ENCODE measurements around the gene CSTPP1. TPM values are rescaled to one million over a fixed set of nuclear protein-coding genes. Genes with fewer than 3 reads are reported as not detected.
A peak's percentile ranks its signal among the peaks of the same experiment; 100 is the strongest.

The CSTPP1 gene
- total and polyA plus RNA-seq, 2 of the 4 experiments (the other 2 are of a cell fraction), result 22.0 to 35.7 TPM

DNA sequence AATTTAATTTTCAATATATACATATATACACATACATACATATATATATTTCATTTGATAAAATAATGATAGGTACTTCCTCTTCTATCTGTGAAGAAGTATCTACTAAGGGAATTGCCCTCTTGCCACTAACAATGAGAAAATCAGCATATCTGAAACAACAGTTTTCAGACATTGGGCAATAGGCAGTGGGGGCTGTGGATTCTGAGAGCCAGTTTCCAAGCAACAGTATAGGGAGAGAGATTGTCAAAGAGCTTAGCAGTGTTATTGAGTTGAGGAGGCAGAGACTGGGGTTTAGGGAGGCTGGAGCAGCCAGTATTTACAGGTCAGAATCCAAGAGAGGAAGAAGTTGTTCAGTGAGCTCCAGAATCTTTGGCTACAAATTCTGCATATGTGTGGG, 120.8 kb downstream of the CSTPP1 start:
- DNase-seq (no peak), ATAC-seq (ENCODE audit: low read depth) (no peak)
- Histone ChIP-seq H3K14ac (replicated peaks; ENCODE audit: low read depth, low read length) (no peak overlapping the region), H3K27ac (ENCODE audit: insufficient read depth, low read length) (no peak overlapping the region), H2AFZ (replicated peaks; ENCODE audit: low read length, poor library complexity) (no peak overlapping the region), H3K56ac (ENCODE audit: extremely low read depth, insufficient read depth, low read length) (no peak overlapping the region), H3K79me1 (ENCODE audit: low read depth in 1 of 2, low read length in 2 of 2) (no peaks in the 10 kb centered on the region), H2BK15ac (ENCODE audit: low read depth, low read length) (no peak overlapping the region), H3K27me3 (ENCODE audit: control insufficient read depth, insufficient read depth, low read length) (no peaks in the 10 kb centered on the region), H2BK20ac (ENCODE audit: low read depth, low read length) (no peak overlapping the region), H2BK120ac (ENCODE audit: low read depth, low read length) (no peak overlapping the region), H2BK5ac (ENCODE audit: low read depth, low read length, poor library complexity, severe bottlenecking) (no peak overlapping the region), H3K4me2 (ENCODE audit: low read depth, low read length) (no peak overlapping the region), H3K9me1 (ENCODE audit: insufficient read depth, low read length) (no peaks in the 10 kb centered on the region), H3K4ac (ENCODE audit: low read depth, low read length) (no peak overlapping the region), H3K23ac (ENCODE audit: low read depth, low read length) (no peak overlapping the region), H3K4me3 (ENCODE audit: insufficient read depth, low read depth, low read length) (no peak overlapping the region), H3K9ac (ENCODE audit: low read depth, low read length) (no peak overlapping the region), H4K8ac (ENCODE audit: low read depth in 2 of 2, low read length in 2 of 2) (no peak overlapping the region), H4K91ac (ENCODE audit: insufficient read depth, low read depth, low read length) (no peak overlapping the region), H3K9me3 (ENCODE audit: control insufficient read depth, insufficient read depth, low read length) (peaks cover 6% of the 10 kb centered on the region; the same call in 1 of the 2 replicates), H2AK5ac (ENCODE audit: low read depth, low read length) (no peak overlapping the region), H3K36me3 (ENCODE audit: control insufficient read depth, insufficient read depth, low read length) (no peaks in the 10 kb centered on the region), H4K5ac (ENCODE audit: low read depth, low read length) (no peak overlapping the region), H3K4me1 (ENCODE audit: control insufficient read depth, insufficient read depth, low read length) (peaks cover 4% of the 10 kb centered on the region), H2AK9ac (replicated peaks; ENCODE audit: low read depth, low read length, poor library complexity) (no peak overlapping the region), H3K18ac (ENCODE audit: low read depth, low read length) (no peak overlapping the region), H4K20me1 (ENCODE audit: insufficient read depth, low read length) (no peaks in the 10 kb centered on the region)
- BruUV-seq (replicated peaks), result no TSS peak
- no peak for TF ChIP-seq RCOR1 (IDR thresholded peaks at IDR 0.05; ENCODE audit: insufficient replicate concordance, low read length)
- 0 out of 2 replicates have a peak, but pooled peaks have one; percentile 38 for TF ChIP-seq CEBPB (IDR thresholded peaks at IDR 0.05; ENCODE audit: low read depth, low read length)
- no peak for TF ChIP-seq RAD21 (IDR thresholded peaks at IDR 0.05; ENCODE audit: low read length)
- no peak for TF ChIP-seq MXI1 (IDR thresholded peaks at IDR 0.05; ENCODE audit: borderline replicate concordance, low read depth, low read length)
- no peak for TF ChIP-seq MAZ (IDR thresholded peaks at IDR 0.05; ENCODE audit: borderline replicate concordance, low read depth, low read length)
- TF ChIP-seq RFX5 (IDR thresholded peaks at IDR 0.05; ENCODE audit: low read depth, low read length), result no peak
- ChIA-PET POLR2A (ENCODE audit: unreplicated experiment) (no interaction called here), CTCF (no interaction called here)
- dilution Hi-C loops (cut with HindIII; ENCODE audit: low sequenced_read_pairs, unreplicated experiment) (no loop called here), intact Hi-C loops (cut with micrococcal nuclease) (loop anchor here (5.0 kb wide), 1 partner anchor 35 kb away; no protein-coding TSS in a partner anchor), in situ Hi-C loops (cut with MboI; ENCODE audit: low sequenced_read_pairs) (no loop called here)
